Measurements from ENCODE around the gene CEACAM6.

GRCh38 chr19:41793414-41793727 lies 38.0 kb downstream of the CEACAM6 start:
- TF ChIP-seq POLR2A (IDR thresholded peaks at IDR 0.05; ENCODE audit: low read depth, low read length) (no peak), TAF1 (IDR thresholded peaks at IDR 0.05; ENCODE audit: borderline replicate concordance, low read depth, low read length) (no peak)

Measured in GM12892 (cell line).